HG03342 (cell line): ENCODE measurements around the gene PDE9A.

ENCODE experiments used
- ATAC-seq: cut with Tn5 transposase; IDR thresholded peaks from one replicate; pipeline ENCODE4 v1.9.1; 2021; ENCODE audit warnings: mild to moderate bottlenecking, moderate library complexity; ENCODE audit not compliant: unreplicated experiment

The PDE9A gene

DNA sequence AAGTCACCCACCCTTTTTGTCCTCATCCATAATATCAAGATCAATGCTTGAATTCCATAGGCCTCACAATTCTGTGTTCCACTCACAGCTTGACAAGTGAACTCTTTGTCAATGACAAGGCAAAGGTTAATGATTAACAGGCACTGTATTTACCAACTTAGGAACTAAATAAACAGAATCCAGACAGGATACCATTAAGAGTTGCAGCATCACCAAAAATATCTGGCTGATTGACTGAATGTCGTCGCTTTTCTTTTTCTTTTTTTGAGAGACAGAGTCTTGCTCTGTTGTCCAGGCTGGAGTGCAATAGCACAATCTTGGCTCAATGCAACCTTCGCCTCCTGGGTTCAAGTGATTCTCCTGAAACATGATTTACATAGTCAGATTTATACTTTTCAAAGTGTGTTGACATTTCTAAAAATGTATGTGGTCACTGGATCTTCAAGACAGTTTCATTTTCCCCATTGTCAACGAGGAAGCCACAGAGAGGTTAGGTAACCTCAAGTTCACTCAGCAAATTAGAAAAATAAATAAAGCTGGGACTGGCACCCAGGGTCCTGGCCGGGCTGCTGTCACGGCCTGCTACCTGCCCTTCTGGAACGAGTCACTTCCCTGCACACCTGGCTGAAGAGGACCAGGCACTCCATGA lies 81.0 kb downstream of the PDE9A start:
- ATAC-seq, result no peak

DNA sequence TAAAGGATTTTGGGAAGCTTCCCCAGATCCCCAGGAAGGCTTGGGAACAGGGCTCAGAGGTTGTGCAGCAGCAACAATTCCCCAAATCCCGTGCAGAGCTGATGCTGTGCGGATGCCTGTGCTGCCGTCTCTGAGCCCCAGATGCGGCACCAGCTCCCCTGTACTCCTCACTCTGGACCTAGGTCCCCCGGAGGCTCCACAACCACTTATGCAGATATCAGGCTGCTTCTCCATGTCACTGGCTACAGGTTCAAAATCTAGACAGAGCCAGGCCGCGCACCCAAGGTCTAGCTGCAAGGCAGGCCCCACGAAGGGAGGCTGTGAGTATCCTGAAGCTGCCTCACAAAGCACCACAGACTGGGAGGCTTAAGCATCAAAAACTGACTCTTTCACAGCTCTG lies 81.6 kb downstream of the PDE9A start:
- ATAC-seq, result no peak

DNA sequence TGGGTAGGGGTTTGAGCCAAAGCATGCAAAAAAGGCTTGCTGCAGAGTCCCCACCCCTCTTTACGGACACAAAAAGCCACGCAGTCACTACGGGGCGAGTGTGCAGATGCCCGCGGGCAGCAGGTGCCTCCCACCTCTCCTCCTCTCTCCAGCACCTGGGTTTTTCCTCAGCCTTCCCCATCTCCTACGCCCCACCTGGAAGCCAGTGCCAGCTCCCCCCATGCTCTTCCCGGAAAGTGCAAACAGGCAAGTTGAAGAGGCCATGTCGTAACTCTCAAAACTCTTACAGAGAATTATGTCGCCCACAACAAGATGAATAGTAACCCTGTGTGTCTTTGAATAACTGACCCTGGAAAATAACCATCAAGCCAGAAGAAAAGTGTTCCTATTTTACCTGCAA lies 82.5 kb downstream of the PDE9A start:
- no peak for ATAC-seq

DNA sequence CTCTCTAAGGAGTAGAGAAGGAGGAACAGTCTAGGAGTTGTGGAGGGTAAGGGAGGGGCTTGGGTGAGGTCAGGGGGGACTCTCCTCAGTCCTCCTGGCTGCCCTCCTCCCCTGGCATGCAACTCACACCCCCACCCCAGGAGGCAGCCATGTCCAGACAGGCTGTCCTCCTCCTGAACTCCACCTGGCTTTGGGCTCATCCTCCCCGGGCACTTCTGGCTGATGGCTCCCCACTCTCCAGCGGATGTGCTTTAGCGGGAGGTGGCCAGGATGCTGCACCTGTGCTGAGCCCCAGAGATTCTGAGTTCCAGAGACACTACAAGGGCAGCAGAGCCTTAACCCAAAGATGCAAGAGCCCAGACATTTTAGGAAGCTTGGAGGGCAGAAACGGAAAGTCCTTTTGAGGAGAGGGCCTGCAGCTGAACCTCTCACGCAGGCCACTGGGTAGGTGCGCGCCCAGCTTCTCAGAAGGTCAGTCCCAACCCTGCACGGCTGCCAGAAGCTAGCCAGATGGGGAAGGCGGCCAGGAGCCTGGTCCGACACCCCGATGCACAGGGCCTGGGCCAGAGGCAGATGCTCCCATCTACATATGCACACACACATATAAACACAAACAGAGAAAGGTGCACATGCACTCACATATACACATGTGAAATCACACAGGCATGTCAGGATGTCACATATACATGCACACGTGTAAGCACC lies 83.4 kb downstream of the PDE9A start:
- ATAC-seq, result no peak

DNA sequence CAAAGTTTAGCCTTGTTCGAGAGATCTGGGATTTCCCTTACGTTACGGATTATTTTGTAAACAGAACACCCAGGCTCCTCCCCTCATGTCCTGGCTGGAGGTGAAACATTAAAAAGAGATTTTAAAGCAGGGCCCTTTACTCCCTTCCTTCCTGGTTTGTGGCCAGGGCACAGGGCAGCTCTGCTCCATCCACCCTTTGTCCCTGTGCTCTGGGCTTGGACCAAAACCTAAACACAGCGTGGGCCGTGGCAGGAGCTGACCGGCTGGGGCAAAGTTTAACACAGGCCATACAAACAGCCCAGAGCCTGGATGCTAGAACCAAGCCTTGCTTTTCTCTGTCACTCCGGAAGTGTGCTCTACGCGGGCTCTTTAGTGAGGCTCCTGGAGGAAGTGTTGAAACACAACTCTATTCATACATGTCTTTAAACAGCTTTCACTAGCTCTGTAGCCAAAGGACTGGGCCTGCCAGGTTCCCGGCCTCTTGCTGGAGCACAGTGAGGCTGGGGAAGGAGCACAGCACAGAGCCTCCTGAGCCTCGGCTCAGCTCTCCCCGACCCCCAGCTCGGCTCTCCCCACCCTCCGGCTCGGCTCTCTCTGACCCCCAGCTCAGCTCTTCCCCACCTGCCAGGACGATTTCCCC lies 84.7 kb downstream of the PDE9A start:
- ATAC-seq, result no peak

DNA sequence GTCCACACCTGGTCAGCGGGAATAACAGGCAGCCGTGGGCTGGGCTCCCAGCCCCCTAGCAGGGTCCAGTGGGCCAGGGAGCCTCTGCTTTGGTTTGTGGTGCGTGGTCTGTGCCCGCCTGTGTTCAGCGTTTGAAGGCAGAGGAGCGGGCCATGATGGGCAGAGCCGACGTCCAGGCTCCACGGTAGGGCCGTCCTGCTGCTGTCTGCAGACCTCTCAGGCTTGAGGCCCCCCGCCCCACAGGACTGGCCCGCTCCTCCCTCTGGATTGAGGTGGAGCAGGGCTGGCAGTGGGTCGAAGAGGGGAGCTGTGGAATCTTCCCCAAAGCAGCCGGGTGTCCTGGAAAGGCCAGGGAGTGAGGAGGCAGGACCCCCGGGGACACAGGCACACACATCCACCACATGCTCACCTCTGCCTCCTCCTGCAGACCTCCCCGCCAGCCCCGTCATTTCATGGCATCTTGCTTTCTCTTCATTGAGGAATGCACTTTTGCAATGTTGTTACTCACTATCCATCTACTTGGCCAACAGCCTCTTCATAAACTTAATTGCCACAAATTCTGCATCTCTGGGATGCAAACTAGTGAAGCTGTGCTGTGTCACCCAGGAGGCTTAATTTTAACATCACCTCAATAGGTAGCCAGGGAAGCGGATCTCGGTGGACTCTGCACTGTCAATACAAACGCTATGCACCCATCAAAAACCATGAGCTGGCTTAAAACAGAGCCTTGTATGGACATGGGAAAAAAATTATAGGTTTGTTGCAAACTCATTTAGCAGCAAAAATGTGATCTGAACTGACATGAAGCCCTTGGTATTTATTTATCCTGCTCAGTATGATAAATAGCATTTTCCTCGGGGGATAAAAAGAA lies 85.9 kb downstream of the PDE9A start:
- ATAC-seq, result no peak

DNA sequence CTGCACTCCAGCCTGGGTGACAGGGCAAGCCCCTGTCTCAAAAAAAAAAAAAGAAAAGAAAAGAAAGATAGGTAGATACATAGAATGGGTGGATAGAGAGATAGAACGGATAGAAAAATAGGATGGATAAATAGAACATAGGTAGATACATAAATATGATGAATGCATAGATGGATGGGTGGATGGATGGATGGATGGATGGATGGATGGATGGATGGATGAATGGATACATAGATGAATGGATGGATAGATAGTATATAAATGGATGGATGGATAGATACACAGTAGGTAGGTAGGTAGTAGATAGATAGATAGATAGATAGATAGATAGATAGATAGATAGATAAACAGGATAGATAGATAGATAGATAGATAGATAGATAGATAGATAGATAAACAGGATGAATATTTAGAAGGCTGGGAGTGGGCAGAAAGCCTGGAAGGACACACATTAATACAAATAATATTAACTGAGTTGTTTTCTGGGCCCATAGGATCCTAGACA lies 87.0 kb downstream of the PDE9A start:
- no peak for ATAC-seq

DNA sequence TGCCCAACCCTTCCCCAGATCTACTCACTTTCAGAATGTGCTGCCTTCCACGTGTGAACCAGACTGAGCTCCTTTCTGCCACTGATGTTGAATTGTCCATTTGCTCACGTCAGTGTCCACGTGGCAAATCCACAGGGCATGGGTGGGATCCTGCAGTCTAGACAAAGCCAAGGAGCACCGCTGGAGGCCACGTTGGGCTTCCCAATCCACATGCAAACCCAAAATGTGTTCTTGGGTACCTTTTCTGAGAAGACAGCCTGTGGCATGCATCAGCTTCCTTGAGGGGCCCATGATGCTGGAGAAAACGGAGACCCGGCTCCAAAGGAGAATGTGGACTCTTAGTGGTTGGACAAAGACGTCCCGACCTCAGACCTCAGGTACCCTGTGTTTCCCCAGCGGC lies 87.6 kb downstream of the PDE9A start:
- no peak for ATAC-seq

DNA sequence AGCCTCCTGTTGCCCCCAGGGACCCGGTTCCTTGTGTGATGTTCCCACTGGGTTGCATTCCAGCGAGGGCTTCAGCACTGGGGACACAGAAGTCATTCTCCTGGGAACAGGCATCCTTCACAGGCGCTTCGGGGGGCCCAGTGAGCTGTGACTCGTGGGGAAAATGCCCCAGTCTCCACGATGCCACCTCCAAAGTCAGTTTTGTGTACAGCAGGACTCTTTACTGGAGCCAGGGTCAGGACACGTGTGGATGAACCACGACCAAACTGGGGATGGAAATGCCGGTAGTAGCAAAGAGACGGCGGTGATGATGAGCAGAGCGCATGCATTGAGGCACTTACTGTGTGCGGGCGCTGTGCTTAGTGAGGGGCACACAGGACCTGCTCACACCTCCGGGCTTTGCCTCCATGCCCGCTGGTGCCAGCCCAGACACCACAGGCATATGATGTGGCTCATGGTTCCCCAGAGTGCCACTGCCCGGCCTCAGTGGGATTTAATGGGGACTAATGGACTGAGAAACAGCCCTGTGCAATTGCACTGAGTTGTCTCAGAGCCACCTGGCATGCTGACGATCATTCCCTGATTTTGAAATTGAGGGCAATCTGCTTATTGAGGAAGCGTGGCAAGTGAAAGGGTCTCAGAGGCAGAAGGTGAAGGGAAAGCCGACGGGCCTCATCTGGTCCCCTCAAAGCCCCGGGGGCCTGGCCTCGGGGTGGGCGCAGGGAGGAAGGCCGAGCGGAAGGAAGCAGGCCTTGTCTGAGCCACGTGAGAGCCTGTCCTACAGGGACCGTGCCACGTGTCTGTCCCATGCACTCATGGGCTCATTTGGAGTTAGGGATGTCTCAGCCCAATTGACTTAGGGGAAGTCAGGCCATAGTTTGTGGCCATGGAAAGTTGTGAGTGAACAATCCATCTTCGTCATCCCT lies 91.4 kb downstream of the PDE9A start:
- ATAC-seq, result no peak

DNA sequence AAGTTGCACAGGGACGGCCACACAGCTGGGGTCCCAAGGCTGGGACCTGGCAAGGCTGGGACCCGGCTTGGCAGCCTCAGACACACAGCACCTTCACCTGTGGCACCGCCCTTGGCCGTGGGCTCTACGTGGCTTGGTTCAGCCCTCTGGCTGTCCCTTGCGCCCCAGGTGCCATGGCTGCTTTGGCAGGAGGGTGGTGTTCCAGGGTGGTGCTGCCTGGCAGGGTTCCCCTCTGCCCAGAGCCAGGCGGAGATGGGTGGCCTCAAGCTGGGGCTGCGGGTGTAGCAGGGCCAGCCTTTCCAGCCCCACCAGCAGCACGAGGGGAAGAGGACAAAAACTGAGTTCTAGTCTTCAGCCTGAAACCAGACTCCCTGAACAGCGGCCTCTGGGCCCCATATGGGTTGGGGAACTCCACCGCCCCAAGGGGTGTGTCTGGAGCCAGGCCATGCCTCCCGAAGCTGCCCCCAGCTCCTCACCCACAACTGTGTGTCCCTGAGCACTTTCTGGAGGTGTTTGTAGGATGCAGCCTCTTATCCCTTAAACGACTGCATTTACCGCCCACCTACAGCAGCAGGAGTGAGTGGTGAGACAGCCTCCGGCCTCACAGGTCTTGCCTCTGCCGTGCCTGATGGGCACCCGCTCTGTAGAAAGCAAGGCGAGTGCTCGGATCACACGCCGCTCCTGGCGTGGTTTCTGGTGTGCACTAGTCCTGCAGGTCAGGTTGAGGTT lies 92.3 kb downstream of the PDE9A start:
- no peak for ATAC-seq

DNA sequence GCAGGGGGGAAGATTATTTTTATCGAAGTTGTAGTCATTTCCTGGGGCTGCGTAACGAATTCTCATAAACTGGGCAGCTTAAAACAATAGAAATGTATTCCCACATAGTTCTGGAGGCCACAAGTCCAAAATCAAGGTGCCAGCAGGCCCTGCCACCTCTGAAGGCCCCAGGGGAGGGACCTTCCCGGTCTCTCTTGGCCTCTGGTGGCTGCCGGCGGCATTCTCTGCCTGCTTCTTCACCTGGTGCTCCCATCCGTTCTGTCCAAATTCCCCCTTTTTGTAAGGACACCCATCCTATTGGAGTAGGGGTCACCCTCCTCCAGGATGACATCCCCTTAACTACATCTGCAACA lies 92.8 kb downstream of the PDE9A start:
- ATAC-seq, result no peak

DNA sequence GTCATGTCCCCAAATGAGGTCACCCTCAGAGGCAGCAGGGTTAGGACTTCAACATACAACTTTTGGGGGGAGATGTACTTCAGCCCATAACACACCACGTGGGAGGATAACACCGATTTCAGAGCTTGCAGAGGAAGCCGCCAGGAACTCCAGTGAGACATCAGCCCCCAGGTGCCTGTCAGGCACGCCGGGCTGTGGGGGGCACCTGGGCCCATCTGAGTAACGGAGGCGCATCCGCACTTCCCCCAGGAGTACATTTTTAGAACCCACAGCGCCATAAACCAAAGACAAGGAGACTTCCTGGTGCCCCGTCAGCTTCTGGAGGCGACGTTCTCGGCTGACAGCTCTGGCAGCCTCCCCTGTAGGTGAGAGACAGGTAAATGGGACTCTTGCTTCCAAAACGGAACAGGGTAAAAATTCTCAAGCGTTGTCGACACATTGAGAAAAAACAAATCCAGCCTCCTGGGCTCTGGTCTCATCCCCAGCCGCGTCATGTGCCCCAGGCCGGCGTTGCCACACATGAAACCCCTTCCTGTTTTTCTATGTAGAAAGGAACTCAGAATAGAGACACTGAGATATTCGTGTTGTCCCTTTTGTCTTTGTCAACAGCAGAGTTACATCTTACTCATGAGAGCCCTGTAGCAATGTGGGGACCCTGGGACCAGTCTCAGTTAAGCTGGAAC lies 93.3 kb downstream of the PDE9A start:
- no peak for ATAC-seq

DNA sequence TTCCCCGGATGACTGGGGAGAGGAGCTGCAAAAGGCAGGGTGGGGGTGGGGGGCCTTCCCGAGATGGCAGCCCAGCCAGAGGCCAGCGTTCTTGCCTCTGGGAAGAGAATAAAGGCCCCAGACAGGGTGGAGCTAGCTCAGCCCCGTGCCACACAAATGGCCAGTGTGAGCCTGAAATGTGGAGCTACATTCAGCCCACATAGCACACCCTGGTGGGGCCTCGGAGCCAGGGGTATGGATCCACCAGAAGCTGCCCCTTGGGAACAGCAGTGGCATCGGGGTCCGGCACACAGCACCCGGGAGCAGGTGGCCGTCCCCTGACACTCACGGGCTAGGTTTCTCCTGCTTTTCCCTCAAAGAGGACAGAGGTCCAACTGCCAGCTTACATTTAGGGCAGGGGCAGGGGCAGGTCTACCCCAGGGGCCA lies 93.9 kb downstream of the PDE9A start:
- no peak for ATAC-seq

DNA sequence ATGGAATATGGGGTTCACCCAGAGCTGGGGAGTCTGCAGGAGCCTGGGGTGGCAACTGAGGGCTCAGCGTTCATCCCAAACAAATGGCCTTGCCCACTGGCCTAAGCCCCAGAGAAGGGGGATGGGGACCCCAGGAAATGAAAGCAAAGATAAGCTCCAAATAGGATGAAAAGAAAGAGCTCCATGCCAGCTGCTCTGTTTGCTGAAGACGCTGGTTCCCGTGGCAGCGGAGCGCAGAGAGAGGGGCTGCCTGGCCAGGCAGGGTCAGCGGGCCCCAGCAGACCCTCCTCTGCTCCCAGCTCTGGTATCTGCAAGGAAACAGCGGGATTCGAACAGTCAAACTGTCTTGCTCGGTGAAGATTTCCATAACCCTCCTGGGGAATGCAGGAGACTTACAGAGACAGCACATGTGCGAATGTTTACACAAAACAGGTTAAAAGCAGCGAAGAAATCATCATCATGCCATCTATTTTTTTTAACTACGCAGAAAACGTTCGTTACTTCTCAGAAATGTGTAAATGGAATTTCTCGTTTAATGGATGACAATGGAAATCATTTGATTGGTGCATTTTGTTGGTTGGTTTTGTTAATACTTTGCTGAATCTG lies 94.4 kb downstream of the PDE9A start:
- ATAC-seq, result no peak

DNA sequence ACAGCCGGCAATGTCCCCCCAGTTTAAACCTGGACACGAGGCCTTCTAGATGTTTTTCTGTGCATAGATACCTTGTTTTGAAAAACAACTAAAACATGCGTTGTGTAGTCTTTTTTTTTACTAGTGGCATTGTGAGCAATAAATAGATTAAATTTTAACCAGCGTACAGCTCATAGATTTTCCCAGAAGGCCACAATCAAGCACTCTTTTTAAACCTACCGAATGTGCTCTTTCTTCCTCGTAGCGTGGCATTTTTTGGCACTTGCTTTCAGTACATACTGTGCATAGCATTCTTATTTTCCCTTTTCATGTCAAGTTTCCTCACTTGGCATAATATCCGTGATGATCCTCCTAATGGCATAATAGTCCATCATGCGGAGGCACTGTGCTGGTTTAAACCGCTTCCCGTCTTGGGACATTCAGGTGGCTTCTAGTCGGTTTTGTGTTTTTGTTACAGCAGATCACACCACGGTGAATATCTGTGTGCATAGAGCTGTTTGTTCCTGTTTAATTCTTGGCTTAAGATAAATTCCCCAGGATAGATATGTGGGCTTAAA lies 95.3 kb downstream of the PDE9A start:
- ATAC-seq, result no peak

DNA sequence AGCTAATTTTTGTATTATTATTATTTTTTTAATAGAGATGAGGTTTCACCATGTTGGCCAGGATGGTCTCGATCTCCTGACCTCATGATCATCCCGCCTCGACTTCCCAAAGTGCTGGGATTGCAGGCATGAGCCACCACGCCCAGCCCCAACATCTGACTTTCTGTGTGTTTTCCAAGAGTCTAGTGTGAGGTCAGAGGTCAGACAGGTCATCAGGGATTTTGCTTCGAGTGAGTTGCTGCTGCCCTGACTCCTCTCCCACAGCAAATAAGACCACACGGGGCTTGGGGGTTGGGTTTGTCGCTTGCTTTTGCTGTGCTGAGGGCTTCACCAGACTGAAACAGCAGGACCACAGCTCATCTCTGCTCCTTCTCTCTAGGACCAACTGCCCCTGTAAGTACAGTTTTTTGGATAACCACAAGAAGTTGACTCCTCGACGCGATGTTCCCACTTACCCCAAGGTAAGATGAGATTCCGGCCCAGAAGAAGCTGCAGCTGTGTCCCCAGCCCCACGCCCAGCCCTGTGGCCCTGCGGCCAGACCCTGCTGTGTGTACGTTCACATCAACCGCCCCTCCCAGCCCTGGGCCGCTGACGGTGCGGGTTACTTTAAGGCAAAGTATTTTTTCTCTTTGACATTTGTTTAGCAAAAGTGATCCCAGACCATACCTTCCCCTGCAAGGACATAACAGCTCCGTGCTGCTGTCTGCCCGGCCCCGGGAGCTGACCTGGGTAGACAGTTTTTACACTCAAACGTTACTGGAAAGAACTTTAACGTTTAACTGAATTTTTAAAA lies 97.5 kb downstream of the PDE9A start:
- ATAC-seq, result no peak

DNA sequence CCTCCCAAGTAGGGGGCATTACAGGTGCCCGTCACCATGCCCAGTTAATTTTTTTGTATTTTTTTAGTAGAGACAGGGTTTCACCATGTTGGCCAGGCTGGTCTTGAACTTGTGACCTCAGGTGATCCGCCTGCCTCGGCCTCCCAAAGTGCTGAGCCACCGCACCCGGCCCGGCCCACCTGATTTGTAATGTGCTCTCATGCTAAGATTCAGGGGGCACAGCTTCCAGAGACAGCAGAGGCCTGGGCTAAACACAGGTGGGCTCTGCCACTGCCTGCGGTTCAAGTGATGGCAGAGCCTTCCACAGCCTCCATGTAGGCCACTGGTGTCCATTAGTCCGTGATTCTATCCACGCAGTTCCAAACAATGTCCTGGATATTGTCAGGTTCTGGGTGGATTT lies 98.4 kb downstream of the PDE9A start:
- ATAC-seq, result no peak
